PC-9 (cell line): ENCODE measurements around the gene NLK.

ENCODE experiments used
- CTCF ChIP-seq: fragments of 200-600 bp; sonication (generic); conservative IDR thresholded peaks from 2 replicates; pipeline ENCODE4 v1.6.1; 2017; ENCODE audit warnings: mixed run types, antibody characterized with exemption, mild to moderate bottlenecking, moderate library complexity
- EZH2 ChIP-seq: fragments of 200-600 bp; sonication (generic); IDR thresholded peaks from 2 replicates; pipeline ENCODE4 v1.8.0; 2017; ENCODE audit warnings: antibody characterized with exemption, low read depth

- TF ChIP-seq EZH2 (no peak), CTCF (no peak)
Observed at GRCh38 chr17:28093999-28094716, 51.7 kb downstream of the NLK start.
